Measurements from ENCODE around the gene IL2RA. TPM values are rescaled to one million over a fixed set of nuclear protein-coding genes. Genes with fewer than 3 reads are reported as not detected.

IL2RA gene
- total and polyA plus RNA-seq, 3 donors from 2014 or later, result 0.62 to 1.0 TPM; not detected in 1

DNA sequence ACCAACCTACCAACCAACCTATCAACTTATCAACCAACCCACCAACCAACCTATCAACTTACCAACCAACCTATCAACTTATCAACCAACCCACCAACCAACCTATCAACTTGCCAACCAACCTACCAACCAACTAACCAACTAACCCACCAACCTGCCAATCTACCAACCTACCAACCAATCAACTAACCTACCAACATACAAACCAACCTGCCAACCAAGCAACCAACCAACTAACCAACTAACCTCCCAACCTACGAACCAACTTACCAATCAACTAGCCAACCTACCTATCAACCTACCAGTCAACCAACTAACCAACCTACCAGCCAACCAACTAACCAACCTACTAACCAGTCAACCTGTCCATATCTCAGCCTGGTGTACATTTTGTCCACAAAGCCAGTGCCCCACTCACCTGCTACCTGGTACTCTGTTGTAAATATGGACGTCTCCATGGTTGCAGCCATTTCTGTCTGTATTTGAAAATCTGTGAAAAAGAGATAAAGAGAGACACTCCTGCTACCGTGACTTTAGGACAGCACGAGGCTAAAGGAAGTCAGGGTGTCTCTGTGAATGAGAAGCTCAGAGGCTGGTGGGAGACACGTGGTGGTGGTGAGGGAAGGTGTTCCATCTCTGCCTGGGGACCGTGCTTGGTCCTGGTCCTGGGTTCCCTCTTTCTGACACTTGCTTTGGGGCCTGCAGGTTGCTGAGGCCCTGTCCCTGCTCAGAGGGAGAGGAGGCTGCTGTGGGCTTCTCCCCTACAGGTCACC, 43.0 kb downstream of the IL2RA start:
- TF ChIP-seq CTCF (IDR thresholded peaks at IDR 0.05) (no peak), POLR2A (IDR thresholded peaks at IDR 0.05) (no peak)
- Histone ChIP-seq H3K27ac (no peak overlapping the region), H3K27me3 (no peaks in the 10 kb centered on the region), H3K4me3 (no peak overlapping the region), H3K9me3 (no peaks in the 10 kb centered on the region), H3K36me3 (ENCODE audit: low read depth, missing control alignments) (no peaks in the 10 kb centered on the region), H3K4me1 (peaks cover 5% of the 10 kb centered on the region)
- intact Hi-C loops (cut with DNase I; ENCODE audit: low total_unique reads), result no loop called here
- whole genome bisulfite sequencing, 2 donors, result 90 to 91% methylated on average over 6 of the region's 6 CpGs
- DNase-seq, result no peak

GRCh38 chr10:6018422-6018821, 43.7 kb downstream of the IL2RA start:
- intact Hi-C loops (cut with DNase I; ENCODE audit: low total_unique reads), result no loop called here
- Histone ChIP-seq H3K27me3 (no peaks in the 10 kb centered on the region), H3K27ac (no peak overlapping the region), H3K4me1 (peaks cover 5% of the 10 kb centered on the region), H3K36me3 (ENCODE audit: low read depth, missing control alignments) (no peaks in the 10 kb centered on the region), H3K4me3 (no peak overlapping the region), H3K9me3 (no peaks in the 10 kb centered on the region)
- no peak for TF ChIP-seq CTCF (IDR thresholded peaks at IDR 0.05)
- no peak for TF ChIP-seq POLR2A (IDR thresholded peaks at IDR 0.05)
- DNase-seq, result no peak
- 41 to 48% methylated on average over 5 of the region's 5 CpGs for WGBS, 2 donors

DNA sequence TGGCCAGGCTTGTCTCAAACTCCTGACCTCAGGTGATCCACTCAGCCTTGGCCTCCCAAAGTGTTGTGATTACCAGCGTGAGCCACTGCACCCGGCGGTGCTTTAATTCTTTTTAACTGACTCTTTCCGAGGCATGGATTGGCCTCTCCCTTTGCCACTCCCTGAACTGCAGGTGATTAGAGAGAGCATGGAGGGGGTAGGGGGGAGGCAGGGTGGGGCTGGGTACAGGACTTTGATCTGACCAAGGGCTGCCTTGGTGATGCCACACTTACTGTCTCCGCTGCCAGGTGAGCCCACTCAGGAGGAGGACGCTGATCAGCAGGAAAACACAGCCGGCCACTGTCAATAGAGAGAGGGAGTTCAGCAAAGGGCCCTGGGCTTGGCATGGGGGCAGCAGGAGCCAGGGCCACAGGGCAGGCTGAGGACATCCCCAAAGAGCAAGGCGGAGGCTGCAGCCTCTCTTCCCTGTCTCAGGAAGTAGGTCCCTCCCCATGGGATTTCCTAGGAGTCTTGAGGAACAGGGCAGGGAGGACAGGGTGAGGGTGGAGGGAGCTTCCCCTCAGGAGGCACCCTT, 44.3 kb downstream of the IL2RA start:
- Histone ChIP-seq H3K36me3 (ENCODE audit: low read depth, missing control alignments) (no peaks in the 10 kb centered on the region), H3K4me3 (no peak overlapping the region), H3K4me1 (peaks cover 5% of the 10 kb centered on the region), H3K27me3 (no peaks in the 10 kb centered on the region), H3K9me3 (no peaks in the 10 kb centered on the region), H3K27ac (no peak overlapping the region)
- intact Hi-C loops (cut with DNase I; ENCODE audit: low total_unique reads), result no loop called here
- TF ChIP-seq POLR2A (IDR thresholded peaks at IDR 0.05) (no peak), CTCF (IDR thresholded peaks at IDR 0.05) (no peak)
- WGBS, 2 donors, result 86 to 90% methylated on average over 5 to 8 of the region's 8 CpGs
- DNase-seq, result no peak

DNA sequence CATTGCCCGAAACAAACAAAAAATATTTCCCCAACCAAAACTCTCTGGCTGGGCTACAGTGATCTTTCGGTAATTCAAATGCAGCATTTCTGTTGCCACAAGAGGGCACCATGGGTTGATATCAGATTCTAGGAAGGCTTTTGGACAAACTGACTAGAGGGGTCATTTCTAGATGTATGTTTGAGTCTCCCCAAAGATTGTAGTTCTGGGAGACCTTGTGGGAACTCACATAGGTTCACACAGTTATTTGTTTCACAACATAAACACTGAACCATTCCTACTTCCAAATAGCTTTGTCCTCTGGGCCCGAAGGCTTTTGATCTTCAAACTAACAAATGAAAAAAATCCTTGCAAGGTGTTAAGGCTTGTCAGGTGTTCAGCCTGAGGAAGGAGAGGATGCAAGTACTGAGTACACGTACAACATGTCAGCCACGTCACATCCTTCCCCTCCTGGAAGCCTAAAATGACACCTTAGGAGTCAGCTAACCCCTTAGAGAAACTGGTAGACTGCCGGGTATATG, 47.9 kb downstream of the IL2RA start:
- Histone ChIP-seq H3K27me3 (no peaks in the 10 kb centered on the region), H3K27ac (no peak overlapping the region), H3K4me3 (no peak overlapping the region), H3K4me1 (peaks cover 5% of the 10 kb centered on the region), H3K9me3 (no peaks in the 10 kb centered on the region), H3K36me3 (ENCODE audit: low read depth, missing control alignments) (no peaks in the 10 kb centered on the region)
- DNase-seq, result peak; percentile 82
- peak; percentile 56 to 73 (median 58) for TF ChIP-seq CTCF (IDR thresholded peaks at IDR 0.05)
- TF ChIP-seq POLR2A (IDR thresholded peaks at IDR 0.05), result no peak
- intact Hi-C loops (cut with DNase I; ENCODE audit: low total_unique reads), result no loop called here
- WGBS, 2 donors, result 66 to 69% methylated on average over 6 of the region's 6 CpGs

All from testis (tissue), 3 donors.